ENCODE results near the gene FMNL3.

Gene FMNL3

DNA sequence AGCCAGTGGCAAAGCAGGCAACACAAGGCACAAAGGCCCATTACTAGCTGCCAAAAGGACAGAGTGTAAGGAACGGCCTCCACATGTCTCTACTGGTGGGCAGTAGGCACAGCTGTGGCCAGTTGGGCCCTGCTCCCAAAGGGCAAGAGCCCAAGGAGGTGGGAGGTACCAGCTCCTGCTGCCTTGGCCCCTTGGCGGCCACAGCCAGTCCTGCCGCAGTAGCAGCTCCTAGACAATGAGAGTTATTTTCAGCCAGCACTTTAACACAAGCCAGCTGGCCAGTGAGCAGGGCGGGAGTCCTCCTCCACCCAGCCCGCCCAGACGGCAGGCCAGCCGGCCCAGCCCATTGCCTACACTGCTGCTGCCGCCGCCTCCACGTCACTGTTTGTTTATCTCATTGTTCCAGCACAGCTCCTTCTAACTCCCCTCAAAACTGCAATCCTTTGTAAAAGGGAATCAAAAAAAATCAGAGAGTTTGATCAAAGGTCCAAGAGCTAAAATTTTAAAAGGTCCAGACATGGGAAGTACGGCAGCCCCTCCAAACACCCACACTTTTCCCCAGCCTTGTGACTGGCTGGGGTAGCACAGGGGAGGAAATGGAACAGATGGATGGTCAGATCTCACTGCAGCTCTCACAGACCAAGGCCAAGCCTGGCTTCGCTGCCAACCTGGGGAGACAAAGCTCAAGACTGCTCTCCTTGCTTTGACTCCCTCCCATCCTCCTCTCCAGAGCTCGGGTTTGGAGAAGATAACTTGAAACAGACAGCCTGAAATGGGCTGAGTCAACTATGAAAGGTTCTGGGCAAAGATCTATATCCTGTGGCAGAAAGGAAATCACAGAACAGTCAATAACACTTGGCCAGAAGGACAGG, 33.5 kb downstream of the FMNL3 start:
- no peak for DNase-seq

DNA sequence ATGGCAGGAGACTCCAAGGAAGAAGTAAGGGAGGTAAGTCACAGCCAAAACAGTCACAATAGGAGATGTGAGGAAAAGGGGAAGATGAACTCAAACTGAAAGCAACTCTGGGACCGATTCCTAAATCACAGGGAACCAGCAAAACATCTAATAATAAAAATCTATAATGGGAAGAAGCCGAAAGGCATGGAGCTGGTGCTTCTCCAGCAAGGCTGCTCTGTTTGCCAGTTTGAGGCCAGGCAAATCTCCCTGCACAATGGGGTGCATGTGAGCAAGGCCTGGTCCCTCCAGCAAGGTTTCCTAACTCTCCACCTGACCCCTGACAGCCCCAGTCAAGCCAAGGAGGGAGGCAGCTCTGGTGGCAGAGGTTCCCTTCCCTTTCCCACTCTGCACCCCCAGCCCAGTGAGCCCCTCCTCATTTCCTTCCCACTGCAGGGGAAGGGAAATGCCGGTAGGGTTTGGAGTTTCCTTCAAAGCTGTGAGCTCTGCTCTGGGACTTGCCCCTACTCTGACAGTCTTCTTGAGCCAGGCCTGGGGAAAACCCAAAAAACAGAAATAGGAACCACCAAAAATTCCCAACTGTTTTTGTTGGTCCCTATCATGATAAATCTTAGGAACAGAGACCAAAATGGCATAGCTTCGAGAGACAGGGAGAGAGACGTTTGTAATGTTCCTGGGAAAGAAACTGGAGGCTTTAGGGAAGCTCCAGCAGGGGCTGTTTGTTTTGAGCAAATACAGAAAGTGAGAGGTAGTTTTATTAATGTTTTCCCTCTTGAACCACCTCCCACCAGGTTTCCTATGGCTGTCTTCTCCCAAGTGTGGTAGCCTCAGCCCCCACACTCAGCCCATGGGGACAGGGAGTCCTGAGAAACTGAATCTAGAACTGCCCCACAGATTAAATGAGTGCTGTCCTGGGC, 34.6 kb downstream of the FMNL3 start:
- no peak for DNase-seq

GRCh38 chr12:49671031-49671765, 36.0 kb downstream of the FMNL3 start:
- peak in 1 of 2 donors; percentile 89 for DNase-seq

GRCh38 chr12:49669796-49670195, 37.4 kb downstream of the FMNL3 start:
- no peak for DNase-seq

GRCh38 chr12:49667325-49668090, 39.7 kb downstream of the FMNL3 start:
- no peak for DNase-seq

DNA sequence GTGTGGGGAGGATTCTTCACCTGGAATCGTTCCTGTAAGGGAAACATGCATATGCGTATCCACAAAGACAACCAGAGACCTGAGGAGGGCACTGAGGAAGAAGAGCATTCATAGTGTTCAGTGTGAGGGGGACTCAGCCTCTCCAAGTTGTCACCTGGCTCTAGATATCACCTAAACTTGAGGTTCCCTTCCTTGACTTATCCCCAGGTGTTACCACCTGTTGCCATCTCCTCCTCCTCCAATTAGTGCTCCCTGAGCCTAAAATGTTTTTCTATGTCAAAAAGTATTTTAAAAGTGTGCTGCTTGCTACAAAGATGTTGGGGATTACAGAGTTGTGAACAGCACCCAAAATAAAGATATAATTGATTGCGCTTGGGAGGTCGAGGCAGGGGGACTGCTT, 41.0 kb downstream of the FMNL3 start:
- no peak for DNase-seq

DNA sequence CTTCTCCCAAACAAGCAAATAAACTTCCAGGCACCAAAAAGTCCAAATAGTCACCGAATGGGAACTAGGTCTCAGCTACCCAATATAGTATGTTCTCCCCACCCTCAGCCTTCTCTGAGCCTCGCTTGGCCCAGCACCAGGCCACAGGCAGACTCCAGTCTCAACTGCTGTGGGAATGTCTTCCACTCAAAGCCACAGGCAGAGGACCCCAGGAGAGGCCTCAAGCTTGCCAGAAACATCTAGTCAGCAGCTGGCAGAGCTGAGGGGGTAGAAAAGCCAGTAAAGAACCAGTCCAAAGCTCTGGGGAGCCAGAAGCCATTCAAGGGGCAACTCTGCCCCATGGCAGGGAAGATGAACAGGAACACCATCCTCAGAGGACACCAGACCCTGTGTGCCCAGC, 41.8 kb downstream of the FMNL3 start:
- no peak for DNase-seq

GRCh38 chr12:49664591-49665239, 42.5 kb downstream of the FMNL3 start:
- DNase-seq = no peak

- DNase-seq = no peak
These were observed 43.0 kb downstream of the FMNL3 start for GRCh38 chr12:49664167-49664566.

DNA sequence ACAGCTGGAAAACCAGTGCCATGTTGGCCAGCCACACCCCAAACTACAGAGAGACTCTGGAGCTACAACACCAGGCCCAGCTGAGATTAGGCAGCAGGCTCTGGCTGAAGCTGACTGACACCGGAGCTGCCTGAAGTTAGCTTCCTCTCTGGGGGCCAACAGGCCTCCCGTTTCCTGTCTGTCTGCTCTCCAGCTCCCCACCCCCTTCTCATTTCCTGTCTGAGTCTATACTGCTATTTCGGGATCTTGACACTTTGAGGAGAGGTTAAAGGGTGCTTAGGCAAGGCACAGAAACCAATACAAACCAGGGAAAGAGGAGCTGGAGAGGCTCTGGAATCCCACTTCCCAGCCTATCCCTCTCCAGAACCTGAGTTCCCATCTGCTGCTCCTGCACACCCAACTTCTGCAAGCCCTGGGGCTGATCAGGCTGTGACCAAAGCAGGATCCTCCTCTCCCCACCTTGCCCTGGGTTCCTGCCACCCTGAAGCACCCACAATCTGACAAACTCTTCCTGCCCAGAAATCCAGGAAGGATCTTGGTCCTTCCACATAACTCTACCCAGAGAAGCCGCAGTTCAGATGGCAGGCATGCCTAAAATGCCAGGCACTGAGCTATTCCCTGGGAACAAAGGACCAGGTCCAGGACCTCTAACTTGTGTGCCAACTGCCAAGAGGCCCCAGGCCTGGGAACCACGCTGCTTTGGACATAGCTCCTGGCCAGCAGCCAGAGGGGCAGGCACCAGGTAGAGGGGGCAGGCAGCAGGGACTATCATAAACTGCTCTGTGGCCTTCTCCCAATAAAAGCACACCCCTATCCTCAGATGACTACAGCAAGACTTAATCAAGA, 44.0 kb downstream of the FMNL3 start:
- DNase-seq = peak; percentile 40 to 99

DNA sequence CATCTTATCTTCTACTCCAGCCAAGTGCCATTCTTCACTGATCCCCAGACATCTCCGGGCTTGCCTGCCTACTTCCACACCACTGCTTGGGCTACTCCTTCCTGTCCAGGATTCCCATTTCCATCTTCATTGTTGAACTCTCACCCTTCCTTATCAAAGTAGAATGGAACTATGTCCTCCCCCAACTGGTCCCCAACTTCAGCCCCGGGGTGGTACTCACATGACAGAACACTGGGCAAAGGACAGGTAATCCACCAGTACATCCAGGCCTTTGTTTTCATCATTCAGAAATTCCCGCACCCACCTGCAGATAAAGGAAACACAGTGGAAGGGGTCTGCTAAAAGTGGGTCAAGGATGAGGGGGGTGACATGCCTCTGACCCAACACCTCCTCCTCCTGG, 45.5 kb downstream of the FMNL3 start:
- DNase-seq = no peak

GRCh38 chr12:49661191-49661590, 46.0 kb downstream of the FMNL3 start:
- DNase-seq = no peak

- DNase-seq = no peak
These were observed 47.5 kb downstream of the FMNL3 start for GRCh38 chr12:49659753-49660152.

DNA sequence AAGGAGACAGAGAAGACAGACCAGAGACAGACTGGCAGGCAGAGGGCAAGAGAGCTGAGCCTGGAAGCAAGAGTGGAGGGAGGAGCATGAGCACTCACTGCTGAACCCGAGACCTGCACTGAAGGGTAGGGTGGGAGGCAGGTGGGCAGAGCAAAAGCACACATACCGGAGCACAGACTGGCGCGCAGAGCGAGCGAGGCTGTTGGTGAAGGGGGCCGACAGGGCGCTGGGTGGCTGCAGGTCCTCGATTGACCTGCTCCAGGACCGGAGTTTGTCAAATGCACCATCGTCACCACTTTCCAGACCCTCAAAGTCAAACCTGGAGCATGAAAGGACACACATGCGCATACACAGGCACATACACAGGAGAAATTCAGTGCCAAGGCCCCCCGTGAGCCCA, 48.9 kb downstream of the FMNL3 start:
- no peak for DNase-seq

DNA sequence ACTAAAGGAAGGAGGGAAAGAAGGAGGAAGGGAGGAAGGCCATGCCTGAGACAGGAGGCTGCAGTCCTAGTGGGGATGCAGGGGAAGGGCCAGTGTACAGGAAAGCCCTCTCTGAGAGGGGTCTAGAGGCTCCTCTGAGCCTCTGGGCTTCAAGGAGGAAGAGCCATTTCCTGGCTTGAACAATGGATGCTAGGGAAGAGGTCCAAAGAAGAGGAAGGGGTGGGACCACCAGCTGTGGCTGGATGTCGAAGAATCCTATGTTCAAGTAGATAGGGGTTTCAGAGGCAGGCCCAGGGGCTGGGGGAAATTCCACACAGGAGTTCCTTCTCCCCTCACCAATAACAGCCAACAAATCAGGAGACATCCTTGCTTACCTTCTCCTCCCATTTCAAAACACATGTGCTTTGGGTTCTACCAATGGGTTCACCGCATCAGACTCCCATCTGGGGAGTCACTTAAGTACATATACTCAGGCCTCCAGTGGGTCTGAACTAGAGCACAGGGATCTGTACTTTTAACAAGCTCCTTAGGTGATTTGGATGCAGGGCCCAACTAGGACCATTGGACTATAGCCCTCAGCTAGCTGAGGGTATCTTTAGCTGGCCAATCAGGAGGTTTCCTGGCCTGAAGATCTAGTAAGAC, 51.5 kb downstream of the FMNL3 start:
- no peak for DNase-seq

DNA sequence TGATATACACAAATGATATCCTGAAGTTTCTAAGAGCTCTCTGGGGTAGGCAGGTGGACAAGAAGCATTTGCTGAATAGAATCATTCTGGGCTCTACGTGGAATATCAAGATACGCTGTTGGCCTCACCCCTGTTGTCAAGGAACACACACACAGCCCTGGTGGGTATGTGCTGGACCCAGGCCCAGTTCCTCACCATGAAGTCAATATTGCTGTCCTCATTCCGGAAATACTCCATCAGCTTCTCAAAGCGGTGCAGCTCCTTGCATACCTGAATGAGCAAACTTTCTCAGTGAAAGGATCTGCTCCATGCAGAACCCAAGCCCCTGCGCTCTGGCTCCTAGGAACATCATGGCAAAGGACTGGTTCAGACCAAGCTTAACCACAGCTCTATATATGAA, 52.5 kb downstream of the FMNL3 start:
- DNase-seq = no peak

- no peak for DNase-seq
These were observed 54.2 kb downstream of the FMNL3 start for GRCh38 chr12:49652921-49653520.

DNA sequence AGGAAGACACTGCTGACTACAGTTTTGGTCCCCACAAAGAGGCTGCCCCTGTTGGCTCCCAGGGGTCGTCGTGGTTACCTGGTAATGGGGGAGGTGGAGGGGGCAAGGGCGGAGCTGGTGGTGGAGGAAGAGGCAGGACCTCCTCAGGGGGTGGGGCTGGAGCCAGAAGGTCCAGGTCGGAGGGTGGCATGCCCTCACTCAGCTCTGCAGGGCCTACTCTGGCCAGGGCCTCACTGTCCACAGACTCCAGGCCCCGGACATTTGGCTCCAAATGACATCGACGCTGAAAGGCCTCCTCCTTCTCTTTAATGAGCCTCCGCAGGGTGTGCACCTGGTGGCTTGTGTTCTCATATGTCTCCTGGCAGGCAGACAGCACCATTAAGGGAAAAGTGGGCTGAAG, 55.4 kb downstream of the FMNL3 start:
- no peak for DNase-seq

- no peak for DNase-seq
These were observed 57.3 kb downstream of the FMNL3 start for GRCh38 chr12:49649892-49650291.

- DNase-seq = no peak
These were observed 57.8 kb downstream of the FMNL3 start for GRCh38 chr12:49649445-49649844.
